RCC 7860 (cell line): ENCODE measurements around the gene INSR.
"Not testable (repeated sequence)": the region's sequence is repeated elsewhere in the genome, so short reads cannot be mapped to it uniquely, and the experiment has no call there.

Experiments
- DNase-seq: peaks from one replicate; pipeline ENCODE4 v3.0.0-alpha.2; 2015; ENCODE audit warnings: low spot score
- FAIRE-seq: peaks from 2 replicates; lab custom pipeline; 2012; peaks lifted over from hg19 to GRCh38; lab: Jason Lieb, UNC

The INSR gene

GRCh38 chr19:7225741-7226140 is 68.5 kb downstream of the INSR start:
- FAIRE-seq: no peak
- no peak for DNase-seq

GRCh38 chr19:7224995-7225394 is 69.2 kb downstream of the INSR start:
- no peak for DNase-seq
- no peak for FAIRE-seq

GRCh38 chr19:7224209-7224686 is 70.0 kb downstream of the INSR start:
- DNase-seq (no peak), FAIRE-seq (no peak)

GRCh38 chr19:7223429-7223828 is 70.8 kb downstream of the INSR start:
- FAIRE-seq (no peak), DNase-seq (no peak)

GRCh38 chr19:7219056-7219455 is 75.2 kb downstream of the INSR start:
- DNase-seq: no peak
- no peak for FAIRE-seq

- DNase-seq (no peak), FAIRE-seq (no peak)
Measured at GRCh38 chr19:7217861-7218260, 76.4 kb downstream of the INSR start.

GRCh38 chr19:7216373-7216902 is 77.8 kb downstream of the INSR start:
- no peak for DNase-seq
- no peak for FAIRE-seq

- FAIRE-seq (no peak), DNase-seq (no peak)
Measured at GRCh38 chr19:7215176-7215575, 79.0 kb downstream of the INSR start.

GRCh38 chr19:7214324-7215089 is 79.7 kb downstream of the INSR start:
- DNase-seq: no peak
- FAIRE-seq: no peak

- FAIRE-seq (no peak), DNase-seq (no peak)
Measured at GRCh38 chr19:7213628-7214323, 80.4 kb downstream of the INSR start.

- DNase-seq: no peak
Measured at GRCh38 chr19:7211191-7211951, 82.8 kb downstream of the INSR start.

GRCh38 chr19:7210359-7210758 is 83.9 kb downstream of the INSR start:
- DNase-seq: no peak
- no peak for FAIRE-seq

More at GRCh38 chr19:7211191-7211951, 82.8 kb downstream of the INSR start:
- no peak for FAIRE-seq

- FAIRE-seq, DNase-seq: not testable (repeated sequence)
Measured at GRCh38 chr19:7209597-7210325, 84.5 kb downstream of the INSR start.

- not testable (repeated sequence) for DNase-seq, FAIRE-seq
Measured at GRCh38 chr19:7209036-7209435, 85.2 kb downstream of the INSR start.

GRCh38 chr19:7203332-7203731 is 90.9 kb downstream of the INSR start:
- no peak for DNase-seq
- no peak for FAIRE-seq

GRCh38 chr19:7202888-7203287 is 91.3 kb downstream of the INSR start:
- FAIRE-seq: no peak
- no peak for DNase-seq

GRCh38 chr19:7200736-7201135 is 93.5 kb downstream of the INSR start:
- FAIRE-seq (no peak), DNase-seq (no peak)

- FAIRE-seq (no peak), DNase-seq (no peak)
Measured at GRCh38 chr19:7199613-7200533, 94.3 kb downstream of the INSR start.
